ENCODE measurements around the gene KMT2B.
"Not testable (repeated sequence)": the region's sequence is repeated elsewhere in the genome, so short reads cannot be mapped to it uniquely, and the experiment has no call there.

KMT2B gene

DNA sequence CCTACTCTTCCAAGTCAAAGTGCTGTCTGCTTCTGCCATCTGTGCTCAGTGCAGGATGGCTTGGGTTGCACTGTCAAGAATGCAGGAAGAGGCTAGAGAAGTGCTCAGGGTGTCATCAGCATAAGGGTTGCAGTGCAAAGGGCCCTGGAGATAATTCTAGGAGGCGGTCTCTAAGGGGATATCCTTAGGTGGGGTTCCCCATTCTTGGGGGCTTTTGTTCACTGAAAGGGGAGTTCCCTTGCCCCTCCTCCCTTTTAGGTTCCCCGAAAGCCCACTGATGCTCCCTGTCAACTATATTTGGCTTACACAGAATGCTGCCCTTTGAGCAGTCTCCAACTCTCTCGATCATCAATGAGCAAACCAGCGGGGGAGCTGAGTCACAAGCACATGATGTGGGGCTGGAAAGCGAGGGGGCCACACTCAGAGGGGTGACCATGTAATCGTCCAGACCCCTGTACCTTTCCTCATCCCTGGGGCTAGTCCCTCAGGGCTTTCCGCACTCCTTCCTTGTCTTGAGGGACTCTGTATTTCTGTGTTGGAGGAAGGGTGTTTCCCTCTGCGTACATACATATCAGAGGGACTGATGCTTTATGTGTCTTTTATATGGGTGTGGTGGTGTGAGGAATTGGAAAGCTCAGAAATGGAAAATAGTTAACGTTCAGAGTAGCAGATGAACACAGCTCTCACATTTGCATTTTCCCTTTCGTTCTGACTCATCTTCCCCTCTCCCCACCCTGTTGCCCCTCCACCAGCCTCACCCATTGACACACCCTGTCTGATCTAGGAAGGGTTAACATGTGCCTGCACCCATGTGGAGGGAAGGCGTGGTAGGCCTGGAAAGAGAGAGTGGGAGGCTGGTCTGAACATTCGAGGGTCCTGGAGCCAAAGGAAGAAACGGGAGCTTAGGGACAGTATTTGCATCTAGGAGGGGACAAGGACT lies 6.7 kb upstream of the KMT2B start:
- DNase-seq, result no peak

DNA sequence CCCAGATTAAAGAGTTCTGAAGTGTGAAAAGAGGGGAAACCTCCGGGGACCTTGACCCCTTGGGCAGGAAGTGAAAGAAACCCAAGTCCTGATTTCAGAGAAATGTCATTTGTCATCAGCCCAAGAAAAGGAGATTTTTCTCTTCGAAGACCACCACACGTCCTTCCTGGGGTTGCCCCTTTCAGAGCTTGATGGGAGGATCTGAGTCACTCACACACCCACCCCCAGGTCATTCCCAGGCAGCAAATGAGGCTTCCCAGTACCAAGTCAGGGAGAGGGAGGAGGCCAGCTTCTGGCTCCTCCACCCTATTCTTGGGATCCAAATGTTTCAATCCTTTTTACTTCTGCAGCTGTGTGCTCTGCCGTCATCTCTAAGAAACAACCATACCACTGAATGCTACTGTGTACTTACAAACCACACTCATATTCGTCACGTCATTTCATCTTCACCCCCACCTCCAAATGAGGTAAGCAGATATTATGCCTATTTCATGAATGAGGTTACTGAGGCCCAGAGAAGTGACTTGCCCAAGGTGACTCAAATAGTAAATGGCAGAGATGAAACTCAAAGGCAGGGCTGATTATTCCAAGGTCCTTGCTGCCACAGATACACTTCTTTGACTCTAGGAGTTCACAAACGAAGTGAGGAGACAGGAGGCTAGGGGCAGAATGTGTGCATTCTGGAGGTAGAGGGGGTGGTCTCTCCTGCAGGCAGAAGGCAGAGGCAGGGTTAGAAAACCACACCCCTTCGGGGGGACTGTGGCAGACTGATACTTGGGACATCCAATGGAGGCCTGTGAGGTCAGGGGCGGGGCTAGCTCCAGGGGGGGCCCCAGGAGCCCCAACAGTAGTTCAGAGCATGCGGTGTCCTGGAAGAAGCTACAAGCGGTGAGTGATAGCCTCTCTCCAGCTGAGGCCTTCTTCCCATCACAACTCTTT lies 5.0 kb upstream of the KMT2B start:
- DNase-seq, result no peak

DNA sequence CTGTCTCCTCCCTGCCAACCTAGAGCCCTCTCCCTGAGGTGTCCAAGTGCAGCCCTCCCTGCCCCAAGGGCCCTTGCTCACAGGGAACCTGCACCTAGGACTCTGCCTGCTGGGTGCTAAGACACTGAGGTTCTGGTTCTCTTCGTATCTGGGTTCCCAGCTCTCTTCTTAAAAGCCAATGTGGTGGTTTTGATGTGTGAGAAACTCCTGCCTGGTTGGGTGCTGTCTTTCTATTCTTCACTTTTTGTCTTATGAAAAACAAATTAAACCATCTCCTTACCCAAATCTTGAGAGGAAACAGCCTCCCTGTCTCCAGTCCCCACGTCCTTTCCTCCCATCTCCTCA lies 4.3 kb upstream of the KMT2B start:
- no peak for DNase-seq

DNA sequence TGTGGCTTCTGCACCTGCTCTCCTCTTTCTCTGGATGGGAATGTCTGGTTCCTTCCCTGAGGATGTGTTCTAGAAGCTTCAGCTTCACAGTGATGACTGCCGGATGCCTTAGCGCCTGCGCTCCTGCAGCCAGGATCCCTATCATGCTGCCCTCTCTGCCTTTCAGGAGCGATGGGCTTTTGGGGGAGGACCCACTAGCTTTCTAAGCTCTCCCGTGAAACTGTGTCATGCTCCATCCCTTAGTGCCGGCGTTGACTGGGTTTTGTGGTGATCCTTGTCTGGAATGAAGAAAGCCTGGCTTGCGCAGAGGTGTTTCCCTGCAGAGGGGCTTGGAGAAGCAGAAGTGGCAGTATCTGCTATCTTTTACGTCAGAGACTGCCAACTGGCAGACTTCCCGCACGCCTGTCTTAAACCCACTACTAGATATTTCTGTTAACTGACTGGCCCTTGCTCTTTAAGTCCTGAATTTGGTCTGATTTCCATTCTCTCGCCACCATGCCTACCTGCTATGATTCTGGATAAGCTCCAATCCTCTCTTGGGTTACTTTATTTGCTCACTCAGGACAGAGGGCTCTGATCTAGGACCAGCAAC lies 3.8 kb upstream of the KMT2B start:
- DNase-seq, result no peak

DNA sequence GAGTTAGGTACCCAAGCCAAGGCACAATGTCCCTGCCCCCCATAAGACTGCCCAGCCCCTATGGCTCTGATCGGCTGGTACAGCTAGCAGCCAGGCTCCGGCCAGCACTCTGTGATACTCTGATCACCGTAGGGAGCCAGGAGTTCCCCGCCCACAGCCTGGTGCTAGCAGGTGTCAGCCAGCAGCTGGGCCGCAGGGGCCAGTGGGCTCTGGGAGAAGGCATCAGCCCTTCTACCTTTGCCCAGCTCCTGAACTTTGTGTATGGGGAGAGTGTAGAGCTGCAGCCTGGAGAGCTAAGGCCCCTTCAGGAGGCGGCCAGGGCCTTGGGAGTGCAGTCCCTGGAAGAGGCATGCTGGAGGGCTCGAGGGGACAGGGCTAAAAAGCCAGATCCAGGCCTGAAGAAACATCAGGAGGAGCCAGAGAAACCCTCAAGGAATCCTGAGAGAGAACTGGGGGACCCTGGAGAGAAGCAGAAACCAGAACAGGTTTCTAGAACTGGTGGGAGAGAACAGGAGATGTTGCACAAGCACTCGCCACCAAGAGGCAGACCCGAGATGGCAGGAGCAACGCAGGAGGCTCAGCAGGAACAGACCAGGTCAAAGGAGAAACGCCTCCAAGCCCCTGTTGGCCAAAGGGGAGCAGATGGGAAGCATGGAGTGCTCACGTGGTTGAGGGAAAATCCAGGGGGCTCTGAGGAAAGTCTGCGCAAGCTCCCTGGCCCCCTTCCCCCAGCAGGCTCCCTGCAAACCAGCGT lies 3.0 kb upstream of the KMT2B start:
- DNase-seq, result no peak

DNA sequence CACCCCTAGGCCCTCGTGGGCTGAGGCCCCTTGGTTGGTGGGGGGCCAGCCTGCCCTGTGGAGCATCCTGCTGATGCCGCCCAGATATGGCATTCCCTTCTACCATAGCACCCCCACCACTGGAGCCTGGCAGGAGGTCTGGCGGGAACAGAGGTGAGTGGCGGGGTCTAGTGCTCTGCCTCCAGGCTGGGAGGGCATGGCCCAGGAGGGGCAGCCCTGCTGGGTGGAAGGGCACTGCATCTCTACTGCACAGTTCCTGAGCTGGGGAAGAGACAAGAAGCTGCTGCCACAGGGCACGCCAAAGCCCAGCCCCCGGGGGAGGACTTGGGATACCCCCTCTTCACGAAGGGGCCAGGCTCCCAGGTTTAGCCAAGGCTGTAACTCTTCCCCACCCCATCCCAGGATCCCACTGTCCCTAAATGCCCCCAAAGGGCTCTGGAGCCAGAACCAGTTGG lies 2.4 kb upstream of the KMT2B start:
- no peak for DNase-seq

DNA sequence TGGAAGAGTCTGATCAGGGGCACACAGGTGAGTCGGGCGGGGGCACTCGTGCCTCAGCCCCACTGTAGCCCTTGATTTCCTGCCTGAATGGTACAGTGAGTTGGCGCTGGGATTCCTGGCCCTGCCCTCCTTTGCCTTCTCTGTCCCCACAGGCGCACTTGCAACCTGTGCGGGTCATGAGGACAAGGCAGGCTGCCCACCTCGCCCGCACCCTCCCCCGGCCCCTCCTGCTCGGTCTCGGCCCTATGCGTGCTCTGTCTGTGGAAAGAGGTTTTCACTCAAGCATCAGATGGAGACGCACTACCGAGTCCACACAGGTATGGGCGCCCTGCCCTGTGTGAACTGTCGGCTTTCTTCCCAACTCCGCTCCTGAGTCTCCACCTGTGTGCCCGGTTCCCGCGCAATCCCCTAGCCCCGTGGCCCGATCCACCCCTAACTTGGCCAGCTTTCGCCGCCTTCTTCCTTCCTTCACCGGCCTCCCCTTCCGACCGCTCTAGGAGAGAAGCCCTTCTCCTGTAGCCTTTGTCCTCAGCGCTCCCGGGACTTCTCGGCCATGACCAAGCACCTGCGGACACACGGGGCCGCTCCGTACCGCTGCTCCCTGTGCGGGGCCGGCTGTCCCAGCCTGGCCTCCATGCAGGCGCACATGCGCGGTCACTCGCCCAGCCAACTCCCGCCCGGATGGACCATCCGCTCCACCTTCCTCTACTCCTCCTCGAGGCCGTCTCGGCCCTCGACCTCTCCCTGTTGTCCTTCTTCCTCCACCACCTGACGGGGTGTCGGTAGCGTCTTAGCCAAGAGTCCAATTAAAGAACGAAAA lies 1.6 kb upstream of the KMT2B start:
- no peak for DNase-seq

DNA sequence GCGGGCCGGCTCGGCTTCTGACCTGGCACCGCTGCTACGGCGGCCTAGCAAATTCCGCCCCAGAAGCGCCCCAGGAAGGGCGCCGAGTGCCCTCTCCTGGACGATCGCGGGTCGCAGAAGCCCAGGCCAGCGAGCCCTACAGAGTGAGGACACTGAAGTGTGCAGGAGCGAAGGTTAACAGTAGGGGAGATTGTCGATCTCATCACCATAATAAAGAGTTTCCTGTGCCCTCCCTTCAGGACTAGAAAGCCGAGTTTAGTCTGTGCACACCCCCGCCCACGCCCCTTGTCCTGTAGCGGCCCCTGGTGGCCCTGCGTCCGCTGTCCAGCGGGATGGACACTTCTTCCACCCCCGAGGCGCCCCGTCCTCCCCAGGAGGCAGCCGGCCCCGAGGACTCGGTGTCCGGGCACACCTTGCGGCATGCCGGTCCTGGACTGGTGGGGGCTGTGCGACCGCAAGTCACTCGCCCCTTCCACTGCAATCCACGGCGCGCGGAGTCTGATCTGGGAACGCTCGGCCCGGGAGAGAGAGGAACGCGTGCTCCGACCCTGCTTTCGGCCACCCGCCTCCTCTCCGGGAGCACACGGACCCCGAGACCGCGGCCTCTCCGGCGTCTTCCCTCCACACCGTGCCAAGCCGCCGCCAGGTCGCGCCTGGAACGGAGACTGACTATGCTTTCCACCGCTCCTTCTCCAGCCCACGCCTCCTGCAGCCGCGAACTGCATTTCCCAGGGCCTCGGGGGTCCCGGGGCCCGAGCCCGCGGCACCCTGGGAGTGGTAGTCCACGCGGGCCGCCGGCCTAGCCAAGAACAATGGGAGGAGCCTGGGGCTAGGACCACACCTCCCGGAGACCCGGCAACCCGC lies 770 bp upstream of the KMT2B start:
- peak; percentile 74 to 93 for DNase-seq

DNA sequence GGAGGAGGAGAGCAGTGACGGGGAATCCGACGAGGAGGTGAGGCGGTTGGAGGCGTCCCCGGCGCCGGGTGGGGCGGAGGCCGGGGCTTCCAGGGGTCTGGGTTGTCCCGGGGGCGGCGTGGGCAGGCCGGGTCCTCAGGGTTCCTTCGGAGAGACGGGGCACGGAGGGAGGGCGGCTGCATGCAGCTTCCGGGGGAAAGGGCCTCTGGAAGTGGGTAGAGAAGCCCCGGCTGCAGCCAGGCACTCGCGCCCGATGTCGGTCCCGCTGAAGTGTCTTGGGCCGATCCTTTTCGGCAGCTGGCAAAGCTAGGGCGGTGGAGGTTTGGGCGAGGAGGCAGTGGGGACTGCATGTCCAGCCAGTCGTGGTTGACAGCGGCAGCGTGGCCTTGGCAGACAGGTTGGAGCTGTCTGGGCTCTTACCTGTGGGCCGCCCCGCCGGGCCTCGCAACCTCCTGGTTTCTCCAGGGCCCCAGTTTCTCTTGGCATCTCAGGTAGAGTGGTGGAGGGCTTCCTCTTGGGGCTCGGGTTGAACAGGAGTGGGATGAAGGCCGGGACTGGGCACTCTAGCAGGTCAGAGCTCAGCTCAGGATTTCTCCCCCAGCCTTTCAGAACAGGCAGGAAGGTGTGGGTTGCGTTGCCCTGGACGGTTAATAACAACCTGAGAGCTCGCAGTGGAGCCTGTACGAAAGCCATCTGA lies 690 bp downstream of the KMT2B start:
- DNase-seq, result no peak

DNA sequence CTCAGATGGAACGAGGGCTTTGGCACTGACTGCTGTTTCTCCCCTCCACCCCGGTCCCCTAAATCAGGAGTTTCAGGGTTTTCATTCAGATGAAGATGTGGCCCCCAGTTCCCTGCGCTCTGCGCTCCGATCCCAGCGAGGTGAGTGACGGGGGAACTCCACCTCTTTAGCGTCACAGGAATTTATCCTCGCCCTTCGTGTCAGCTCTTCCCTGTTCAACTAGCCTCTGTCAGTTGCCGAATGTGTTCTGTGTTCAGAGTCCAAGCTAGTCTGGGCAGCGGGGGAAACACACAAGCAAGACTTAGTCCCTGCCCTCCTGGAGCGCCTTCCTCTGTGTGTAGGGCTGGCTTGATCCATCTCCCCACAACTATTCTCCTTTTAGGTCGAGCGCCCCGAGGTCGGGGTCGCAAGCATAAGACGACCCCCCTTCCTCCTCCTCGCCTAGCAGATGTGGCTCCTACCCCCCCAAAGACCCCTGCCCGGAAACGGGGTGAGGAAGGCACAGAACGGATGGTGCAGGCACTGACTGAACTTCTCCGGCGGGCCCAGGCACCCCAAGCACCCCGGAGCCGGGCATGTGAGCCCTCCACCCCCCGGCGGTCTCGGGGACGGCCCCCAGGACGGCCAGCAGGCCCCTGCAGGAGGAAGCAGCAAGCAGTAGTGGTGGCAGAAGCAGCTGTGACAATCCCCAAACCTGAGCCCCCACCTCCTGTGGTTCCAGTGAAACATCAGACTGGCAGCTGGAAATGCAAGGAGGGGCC lies 1.8 kb downstream of the KMT2B start:
- DNase-seq, result no peak

DNA sequence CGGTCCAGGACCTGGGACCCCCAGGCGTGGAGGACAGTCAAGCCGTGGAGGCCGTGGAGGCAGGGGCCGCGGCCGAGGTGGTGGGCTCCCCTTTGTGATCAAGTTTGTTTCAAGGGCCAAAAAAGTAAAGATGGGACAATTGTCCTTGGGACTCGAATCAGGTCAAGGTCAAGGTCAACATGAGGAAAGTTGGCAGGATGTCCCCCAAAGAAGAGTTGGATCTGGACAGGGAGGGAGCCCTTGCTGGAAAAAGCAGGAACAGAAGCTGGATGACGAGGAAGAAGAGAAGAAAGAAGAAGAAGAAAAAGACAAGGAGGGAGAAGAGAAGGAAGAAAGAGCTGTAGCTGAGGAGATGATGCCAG lies 2.3 kb downstream of the KMT2B start:
- DNase-seq, result no peak

DNA sequence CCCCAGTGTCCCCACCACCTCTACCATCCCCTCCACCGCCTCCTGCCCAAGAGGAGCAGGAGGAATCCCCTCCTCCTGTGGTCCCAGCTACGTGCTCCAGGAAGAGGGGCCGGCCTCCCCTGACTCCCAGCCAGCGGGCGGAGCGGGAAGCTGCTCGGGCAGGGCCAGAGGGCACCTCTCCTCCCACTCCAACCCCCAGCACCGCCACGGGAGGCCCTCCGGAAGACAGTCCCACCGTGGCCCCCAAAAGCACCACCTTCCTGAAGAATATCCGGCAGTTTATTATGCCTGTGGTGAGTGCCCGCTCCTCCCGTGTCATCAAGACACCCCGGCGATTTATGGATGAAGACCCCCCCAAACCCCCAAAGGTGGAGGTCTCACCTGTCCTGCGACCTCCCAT lies 2.8 kb downstream of the KMT2B start:
- DNase-seq, result no peak

DNA sequence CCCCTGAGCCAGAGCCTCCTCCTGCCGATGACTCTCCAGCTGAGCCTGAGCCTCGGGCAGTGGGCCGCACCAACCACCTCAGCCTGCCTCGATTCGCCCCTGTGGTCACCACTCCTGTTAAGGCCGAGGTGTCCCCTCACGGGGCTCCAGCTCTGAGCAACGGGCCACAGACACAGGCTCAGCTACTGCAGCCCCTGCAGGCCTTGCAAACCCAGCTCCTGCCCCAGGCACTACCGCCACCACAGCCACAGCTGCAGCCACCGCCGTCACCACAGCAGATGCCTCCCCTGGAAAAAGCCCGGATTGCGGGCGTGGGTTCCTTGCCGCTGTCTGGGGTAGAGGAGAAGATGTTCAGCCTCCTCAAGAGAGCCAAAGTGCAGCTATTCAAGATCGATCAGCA lies 3.6 kb downstream of the KMT2B start:
- DNase-seq, result no peak

DNA sequence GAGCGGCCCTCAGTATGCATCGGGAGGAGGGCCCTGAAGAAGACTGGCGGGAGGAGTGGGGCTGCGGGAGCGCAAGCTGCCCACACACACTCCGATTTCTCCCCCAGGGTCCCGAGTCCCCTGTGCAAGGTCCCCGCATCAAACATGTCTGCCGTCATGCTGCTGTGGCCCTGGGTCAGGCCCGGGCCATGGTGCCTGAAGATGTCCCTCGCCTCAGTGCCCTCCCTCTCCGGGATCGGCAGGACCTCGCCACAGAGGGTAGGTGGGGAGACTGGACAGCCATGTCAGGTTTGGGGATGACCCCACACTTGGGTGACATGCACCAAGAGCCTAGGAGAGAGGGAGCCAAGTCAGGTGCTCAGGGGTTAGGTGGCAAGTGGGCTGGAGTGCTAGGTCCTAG lies 4.7 kb downstream of the KMT2B start:
- no peak for DNase-seq

DNA sequence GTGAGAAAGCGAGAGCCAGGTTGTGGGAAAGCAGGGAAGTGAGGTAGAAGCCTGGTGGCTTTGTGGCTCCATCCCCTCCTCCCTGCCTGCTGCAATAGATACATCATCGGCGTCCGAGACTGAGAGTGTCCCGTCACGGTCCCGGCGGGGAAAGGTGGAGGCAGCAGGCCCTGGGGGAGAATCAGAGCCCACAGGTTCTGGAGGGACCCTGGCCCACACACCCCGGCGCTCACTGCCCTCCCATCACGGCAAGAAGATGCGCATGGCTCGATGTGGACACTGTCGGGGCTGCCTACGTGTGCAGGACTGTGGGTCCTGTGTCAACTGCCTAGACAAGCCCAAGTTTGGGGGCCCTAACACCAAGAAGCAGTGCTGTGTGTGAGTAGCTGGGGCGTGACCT lies 5.1 kb downstream of the KMT2B start:
- DNase-seq, result no peak

DNA sequence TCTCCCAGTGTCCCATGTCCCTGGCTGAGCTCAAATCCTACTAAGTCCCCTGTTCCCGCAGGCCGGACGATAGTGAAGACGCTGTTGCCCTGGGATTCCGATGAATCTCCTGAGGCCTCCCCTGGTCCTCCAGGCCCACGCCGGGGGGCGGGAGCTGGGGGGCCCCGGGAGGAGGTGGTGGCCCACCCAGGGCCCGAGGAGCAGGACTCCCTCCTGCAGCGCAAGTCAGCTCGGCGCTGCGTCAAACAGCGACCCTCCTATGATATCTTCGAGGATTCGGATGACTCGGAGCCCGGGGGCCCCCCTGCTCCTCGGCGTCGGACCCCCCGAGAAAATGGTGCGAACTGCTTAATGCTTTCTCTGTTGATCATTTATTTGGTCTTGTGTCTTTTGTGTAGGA lies 5.9 kb downstream of the KMT2B start:
- DNase-seq, result no peak

DNA sequence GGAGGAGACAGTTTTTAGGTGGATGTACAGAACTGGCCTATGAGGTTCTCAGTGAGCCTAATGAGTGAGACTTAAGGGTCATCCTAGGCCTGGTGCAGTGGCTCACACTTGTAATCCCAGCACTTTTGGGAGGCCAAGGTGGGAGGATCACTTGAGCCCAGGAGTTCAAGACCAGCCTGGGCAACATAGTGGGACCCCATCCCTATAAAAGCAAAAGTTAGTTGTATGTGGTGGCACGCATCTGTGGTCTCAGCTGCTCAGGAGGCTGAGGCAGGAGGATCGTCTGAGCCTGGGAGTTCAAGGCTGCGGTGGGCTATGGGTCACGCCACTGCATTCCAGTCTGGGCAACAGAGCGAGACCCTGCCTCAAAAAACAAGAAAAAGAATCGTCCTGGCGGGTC lies 6.3 kb downstream of the KMT2B start:
- DNase-seq, result not testable (repeated sequence)

DNA sequence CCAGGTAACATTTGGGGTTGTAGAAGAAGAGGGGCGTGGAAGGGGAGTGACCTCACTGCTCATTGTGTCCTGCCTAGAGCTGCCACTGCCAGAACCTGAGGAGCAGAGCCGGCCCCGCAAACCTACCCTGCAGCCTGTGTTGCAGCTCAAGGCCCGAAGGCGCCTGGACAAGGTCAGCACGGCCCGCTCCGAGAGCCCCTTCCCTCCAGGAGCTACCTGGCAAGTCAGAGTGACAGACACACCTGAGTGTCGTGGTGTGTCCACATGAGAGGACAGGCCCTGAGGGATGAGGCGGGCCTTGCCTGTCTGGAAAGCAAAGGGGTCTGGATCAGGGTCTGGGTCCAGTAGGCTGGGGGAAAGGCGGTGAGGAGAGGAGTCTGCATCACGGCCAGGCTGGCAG lies 6.8 kb downstream of the KMT2B start:
- DNase-seq, result no peak

DNA sequence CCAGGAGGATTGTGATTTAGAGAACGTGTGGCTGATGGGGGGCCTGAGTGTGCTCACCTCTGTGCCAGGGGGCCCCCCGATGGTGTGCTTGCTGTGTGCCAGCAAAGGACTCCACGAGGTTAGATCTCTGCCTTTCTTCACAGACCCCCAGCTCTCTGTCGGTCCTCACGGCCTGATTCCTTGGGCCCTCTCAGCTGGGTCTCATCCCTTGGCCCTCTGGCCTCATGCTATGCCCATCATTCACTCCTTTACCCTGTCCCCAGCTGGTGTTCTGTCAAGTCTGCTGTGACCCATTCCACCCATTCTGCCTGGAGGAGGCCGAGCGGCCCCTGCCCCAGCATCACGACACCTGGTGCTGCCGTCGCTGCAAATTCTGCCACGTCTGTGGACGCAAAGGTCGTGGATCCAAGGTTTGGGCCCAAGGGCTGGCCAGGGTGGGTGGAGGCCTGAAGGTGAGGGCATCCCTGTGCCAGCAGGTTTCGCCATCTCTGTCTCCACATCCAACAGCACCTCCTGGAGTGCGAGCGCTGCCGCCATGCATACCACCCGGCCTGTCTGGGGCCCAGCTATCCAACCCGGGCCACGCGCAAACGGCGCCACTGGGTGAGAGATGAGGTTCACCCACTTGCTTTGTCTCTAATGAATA lies 7.5 kb downstream of the KMT2B start:
- DNase-seq, result no peak
